Measurements from ENCODE around the gene CA9.
"Not testable (repeated sequence)": the region's sequence is repeated elsewhere in the genome, so short reads cannot be mapped to it uniquely, and the experiment has no call there.

CA9 gene

DNA sequence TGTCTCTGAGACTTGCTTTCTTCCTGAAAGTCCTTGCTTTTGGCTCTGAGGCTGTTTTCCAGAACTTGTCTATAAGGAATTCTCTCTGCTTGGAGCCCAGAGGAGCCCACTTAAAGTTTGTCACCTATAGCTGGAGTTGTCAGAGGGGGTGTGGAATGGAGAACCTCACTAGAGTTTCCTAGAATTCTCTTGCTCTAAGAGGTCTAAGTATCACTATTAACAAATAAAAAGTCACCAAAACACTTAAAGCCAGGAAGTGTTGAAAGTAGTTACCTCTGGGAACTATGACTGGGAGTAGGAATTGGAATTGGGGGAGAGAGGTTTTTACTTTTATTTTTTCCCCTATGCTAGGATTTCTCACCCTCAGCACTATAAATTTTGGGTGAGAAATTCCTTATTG lies 38.0 kb upstream of the CA9 start:
- H3K9me3 ChIP-seq (ENCODE audit: insufficient read depth, low read depth, low read length), result no peaks in the 10 kb centered on the region
- no peaks in the 10 kb centered on the region for H3K36me3 ChIP-seq (ENCODE audit: control insufficient read depth in 1 of 2, insufficient read depth in 2 of 2, low read length in 2 of 2)
- no peak overlapping the region for H3K14ac ChIP-seq (ENCODE audit: low read length)
- no peaks in the 10 kb centered on the region for H3K4me1 ChIP-seq (ENCODE audit: control insufficient read depth in 1 of 2, insufficient read depth in 2 of 2, low read length in 2 of 2)
- no peak overlapping the region for H3K4ac ChIP-seq (ENCODE audit: low read depth, low read length)
- H4K91ac ChIP-seq (ENCODE audit: low read depth, low read length), result no peak overlapping the region
- no peak overlapping the region for H2AK5ac ChIP-seq (ENCODE audit: low read length)
- H4K12ac ChIP-seq (ENCODE audit: low read depth, low read length), result no peak overlapping the region
- no peak overlapping the region for H2BK120ac ChIP-seq (ENCODE audit: insufficient read depth, low read length, poor library complexity)
- H2BK12ac ChIP-seq (ENCODE audit: low read length), result no peak overlapping the region
- H3K9ac ChIP-seq (ENCODE audit: low read length), result no peak overlapping the region
- H2AFZ ChIP-seq (ENCODE audit: insufficient read depth, low read length, poor library complexity), result no peak overlapping the region
- H3K4me3 ChIP-seq (ENCODE audit: low read depth, low read length), result no peak overlapping the region
- H3K79me1 ChIP-seq (ENCODE audit: low read length), result no peaks in the 10 kb centered on the region
- no peak for DNase-seq
- no peak overlapping the region for H4K8ac ChIP-seq (ENCODE audit: low read depth, low read length)
- no peaks in the 10 kb centered on the region for H3K79me2 ChIP-seq (ENCODE audit: control insufficient read depth, insufficient read depth, low read length, poor library complexity)
- no peak overlapping the region for H3K18ac ChIP-seq (ENCODE audit: low read length)
- H3K4me2 ChIP-seq (ENCODE audit: low read length), result no peak overlapping the region
- no peak overlapping the region for H3K23ac ChIP-seq (ENCODE audit: low read length)
- H3K27ac ChIP-seq (ENCODE audit: low read depth, low read length), result no peak overlapping the region
- H2BK5ac ChIP-seq (ENCODE audit: low read depth, low read length, poor library complexity), result no peak overlapping the region
- no peaks in the 10 kb centered on the region for H3K27me3 ChIP-seq (ENCODE audit: insufficient read depth, low read length)

DNA sequence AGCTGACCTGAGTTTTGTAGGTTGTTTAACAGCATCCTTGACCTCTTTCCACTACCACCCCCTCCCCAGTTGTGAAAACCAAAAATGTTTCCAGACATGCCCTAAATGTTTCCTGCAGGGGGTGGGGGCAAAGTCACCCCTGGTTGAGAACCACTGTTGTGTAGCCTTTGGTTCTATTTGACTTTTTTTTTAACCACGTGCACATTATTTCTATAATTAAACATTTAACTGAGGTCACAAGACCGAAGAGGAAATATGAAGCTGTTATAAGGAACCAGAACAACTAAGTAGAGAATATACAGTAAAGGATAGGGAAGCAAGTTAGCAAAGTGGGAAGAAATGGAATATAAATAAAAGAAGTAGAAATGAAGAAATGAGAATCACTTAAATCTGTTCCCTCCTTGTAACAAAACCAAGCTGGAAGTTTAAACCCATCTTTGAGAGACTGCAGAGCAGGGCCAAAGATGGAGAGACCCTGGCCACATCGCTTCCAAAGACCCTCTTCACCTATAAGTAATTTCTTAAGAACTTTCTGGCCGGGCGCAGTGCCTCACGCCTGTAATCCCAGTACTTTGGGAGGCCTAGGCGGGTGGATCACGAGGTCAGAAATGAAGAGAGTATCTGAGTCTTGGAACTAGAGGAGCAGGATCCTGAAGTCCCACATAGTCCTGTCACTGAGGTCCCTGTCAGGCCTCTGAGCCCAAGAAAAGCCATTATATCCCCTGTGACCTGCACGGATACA lies 37.4 kb upstream of the CA9 start:
- no peak overlapping the region for H4K12ac ChIP-seq (ENCODE audit: low read depth, low read length)
- no CpG with 5 or more reads among the region's 9 CpGs for WGBS (ENCODE audit: extremely low coverage, insufficient coverage, insufficient read length)
- H3K9ac ChIP-seq (ENCODE audit: low read length), result no peak overlapping the region
- no peak overlapping the region for H3K4me3 ChIP-seq (ENCODE audit: low read depth, low read length)
- no peak overlapping the region for H2BK5ac ChIP-seq (ENCODE audit: low read depth, low read length, poor library complexity)
- H3K14ac ChIP-seq (ENCODE audit: low read length), result no peak overlapping the region
- no peaks in the 10 kb centered on the region for H3K79me1 ChIP-seq (ENCODE audit: low read length)
- no peaks in the 10 kb centered on the region for H3K4me1 ChIP-seq (ENCODE audit: control insufficient read depth in 1 of 2, insufficient read depth in 2 of 2, low read length in 2 of 2)
- no peak overlapping the region for H4K8ac ChIP-seq (ENCODE audit: low read depth, low read length)
- no peak overlapping the region for H2AFZ ChIP-seq (ENCODE audit: insufficient read depth, low read length, poor library complexity)
- no peak overlapping the region for H3K4ac ChIP-seq (ENCODE audit: low read depth, low read length)
- H3K4me2 ChIP-seq (ENCODE audit: low read length), result no peak overlapping the region
- H3K36me3 ChIP-seq (ENCODE audit: control insufficient read depth in 1 of 2, insufficient read depth in 2 of 2, low read length in 2 of 2), result no peaks in the 10 kb centered on the region
- H2AK5ac ChIP-seq (ENCODE audit: low read length), result no peak overlapping the region
- no peak overlapping the region for H3K27ac ChIP-seq (ENCODE audit: low read depth, low read length)
- H3K9me3 ChIP-seq (ENCODE audit: insufficient read depth, low read depth, low read length), result no peaks in the 10 kb centered on the region
- no peak overlapping the region for H2BK12ac ChIP-seq (ENCODE audit: low read length)
- no peak for DNase-seq
- no peaks in the 10 kb centered on the region for H3K27me3 ChIP-seq (ENCODE audit: insufficient read depth, low read length)
- H3K23ac ChIP-seq (ENCODE audit: low read length), result no peak overlapping the region
- no peak overlapping the region for H4K91ac ChIP-seq (ENCODE audit: low read depth, low read length)
- H3K79me2 ChIP-seq (ENCODE audit: control insufficient read depth, insufficient read depth, low read length, poor library complexity), result no peaks in the 10 kb centered on the region
- no peak overlapping the region for H3K18ac ChIP-seq (ENCODE audit: low read length)
- H2BK120ac ChIP-seq (ENCODE audit: insufficient read depth, low read length, poor library complexity), result no peak overlapping the region

DNA sequence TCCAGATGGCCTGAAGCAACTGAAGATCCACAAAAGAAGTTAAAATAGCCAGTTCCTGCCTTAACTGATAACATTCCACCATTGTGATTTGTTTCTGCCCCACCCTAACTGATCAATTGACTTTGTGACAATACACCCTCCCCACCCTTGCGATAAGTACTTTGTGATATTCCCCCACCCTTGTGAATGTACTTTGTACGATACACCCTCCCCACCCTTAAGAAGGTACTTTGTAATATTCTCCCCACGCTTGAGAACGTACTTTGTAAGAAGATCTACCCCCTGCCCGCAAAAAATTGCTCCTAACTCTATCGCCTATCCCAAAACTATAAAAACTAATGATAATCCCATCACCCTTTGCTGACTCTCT lies 36.9 kb upstream of the CA9 start:
- not testable (repeated sequence) for H3K23ac ChIP-seq (ENCODE audit: low read length); H3K79me1 ChIP-seq (ENCODE audit: low read length); H3K4me2 ChIP-seq (ENCODE audit: low read length); H2BK120ac ChIP-seq (ENCODE audit: insufficient read depth, low read length, poor library complexity); H2BK12ac ChIP-seq (ENCODE audit: low read length); H4K12ac ChIP-seq (ENCODE audit: low read depth, low read length); H3K27me3 ChIP-seq (ENCODE audit: insufficient read depth, low read length); H3K14ac ChIP-seq (ENCODE audit: low read length); H2BK5ac ChIP-seq (ENCODE audit: low read depth, low read length, poor library complexity); H3K4ac ChIP-seq (ENCODE audit: low read depth, low read length); H2AK5ac ChIP-seq (ENCODE audit: low read length); H3K4me1 ChIP-seq (ENCODE audit: control insufficient read depth in 1 of 2, insufficient read depth in 2 of 2, low read length in 2 of 2); H3K27ac ChIP-seq (ENCODE audit: low read depth, low read length); H3K4me3 ChIP-seq (ENCODE audit: low read depth, low read length); H4K8ac ChIP-seq (ENCODE audit: low read depth, low read length); H3K79me2 ChIP-seq (ENCODE audit: control insufficient read depth, insufficient read depth, low read length, poor library complexity); H3K18ac ChIP-seq (ENCODE audit: low read length); H3K9ac ChIP-seq (ENCODE audit: low read length); DNase-seq; H3K9me3 ChIP-seq (ENCODE audit: insufficient read depth, low read depth, low read length); H2AFZ ChIP-seq (ENCODE audit: insufficient read depth, low read length, poor library complexity); H4K91ac ChIP-seq (ENCODE audit: low read depth, low read length); H3K36me3 ChIP-seq (ENCODE audit: control insufficient read depth in 1 of 2, insufficient read depth in 2 of 2, low read length in 2 of 2)
- 100% methylated on average over 1 of the region's 6 CpGs for WGBS (ENCODE audit: extremely low coverage, insufficient coverage, insufficient read length)

DNA sequence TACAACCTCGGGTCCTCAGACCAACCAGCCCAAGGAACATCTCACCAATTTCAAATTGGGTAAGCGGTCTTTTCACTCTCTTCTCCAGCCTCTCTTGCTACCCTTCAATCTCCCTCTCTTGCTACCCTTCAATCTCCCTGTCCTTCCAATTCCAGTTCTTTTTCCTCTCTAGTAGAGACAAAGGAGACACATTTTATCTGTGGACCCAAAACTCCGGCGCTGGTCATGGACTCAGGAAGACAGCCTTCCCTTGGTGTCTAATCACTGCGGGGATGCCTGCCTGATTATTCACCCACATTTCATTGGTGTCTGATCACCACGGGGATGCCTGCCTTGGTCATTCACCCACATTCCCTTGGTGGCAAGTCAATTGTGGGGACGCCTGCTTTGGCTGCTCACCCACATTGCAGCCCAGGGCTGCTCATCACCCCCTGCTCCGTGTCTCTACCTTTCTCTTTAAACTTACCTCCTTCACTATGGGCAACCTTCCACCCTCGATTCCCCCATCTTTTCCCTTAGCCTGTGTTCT lies 36.2 kb upstream of the CA9 start:
- not testable (repeated sequence) for H4K91ac ChIP-seq (ENCODE audit: low read depth, low read length); H3K4me2 ChIP-seq (ENCODE audit: low read length); H3K4me3 ChIP-seq (ENCODE audit: low read depth, low read length); H3K4me1 ChIP-seq (ENCODE audit: control insufficient read depth in 1 of 2, insufficient read depth in 2 of 2, low read length in 2 of 2); H3K9me3 ChIP-seq (ENCODE audit: insufficient read depth, low read depth, low read length); H4K8ac ChIP-seq (ENCODE audit: low read depth, low read length); H3K9ac ChIP-seq (ENCODE audit: low read length); H3K79me1 ChIP-seq (ENCODE audit: low read length); DNase-seq; H2BK5ac ChIP-seq (ENCODE audit: low read depth, low read length, poor library complexity); H2BK12ac ChIP-seq (ENCODE audit: low read length); H3K18ac ChIP-seq (ENCODE audit: low read length); H3K23ac ChIP-seq (ENCODE audit: low read length); H3K14ac ChIP-seq (ENCODE audit: low read length); H3K27ac ChIP-seq (ENCODE audit: low read depth, low read length); H2AFZ ChIP-seq (ENCODE audit: insufficient read depth, low read length, poor library complexity); H3K4ac ChIP-seq (ENCODE audit: low read depth, low read length); H2BK120ac ChIP-seq (ENCODE audit: insufficient read depth, low read length, poor library complexity); H3K79me2 ChIP-seq (ENCODE audit: control insufficient read depth, insufficient read depth, low read length, poor library complexity); H3K27me3 ChIP-seq (ENCODE audit: insufficient read depth, low read length); H3K36me3 ChIP-seq (ENCODE audit: control insufficient read depth in 1 of 2, insufficient read depth in 2 of 2, low read length in 2 of 2); H2AK5ac ChIP-seq (ENCODE audit: low read length); H4K12ac ChIP-seq (ENCODE audit: low read depth, low read length)
- WGBS (ENCODE audit: extremely low coverage, insufficient coverage, insufficient read length), result no CpG with 5 or more reads among the region's 9 CpGs
